HG02973 (cell line): ENCODE measurements around the gene ZP1.

Experiments used
- ATAC-seq: cut with Tn5 transposase; IDR thresholded peaks from one replicate; pipeline ENCODE4 v1.9.1; 2021; ENCODE audit warnings: moderate library complexity; ENCODE audit not compliant: unreplicated experiment

ZP1 gene

DNA sequence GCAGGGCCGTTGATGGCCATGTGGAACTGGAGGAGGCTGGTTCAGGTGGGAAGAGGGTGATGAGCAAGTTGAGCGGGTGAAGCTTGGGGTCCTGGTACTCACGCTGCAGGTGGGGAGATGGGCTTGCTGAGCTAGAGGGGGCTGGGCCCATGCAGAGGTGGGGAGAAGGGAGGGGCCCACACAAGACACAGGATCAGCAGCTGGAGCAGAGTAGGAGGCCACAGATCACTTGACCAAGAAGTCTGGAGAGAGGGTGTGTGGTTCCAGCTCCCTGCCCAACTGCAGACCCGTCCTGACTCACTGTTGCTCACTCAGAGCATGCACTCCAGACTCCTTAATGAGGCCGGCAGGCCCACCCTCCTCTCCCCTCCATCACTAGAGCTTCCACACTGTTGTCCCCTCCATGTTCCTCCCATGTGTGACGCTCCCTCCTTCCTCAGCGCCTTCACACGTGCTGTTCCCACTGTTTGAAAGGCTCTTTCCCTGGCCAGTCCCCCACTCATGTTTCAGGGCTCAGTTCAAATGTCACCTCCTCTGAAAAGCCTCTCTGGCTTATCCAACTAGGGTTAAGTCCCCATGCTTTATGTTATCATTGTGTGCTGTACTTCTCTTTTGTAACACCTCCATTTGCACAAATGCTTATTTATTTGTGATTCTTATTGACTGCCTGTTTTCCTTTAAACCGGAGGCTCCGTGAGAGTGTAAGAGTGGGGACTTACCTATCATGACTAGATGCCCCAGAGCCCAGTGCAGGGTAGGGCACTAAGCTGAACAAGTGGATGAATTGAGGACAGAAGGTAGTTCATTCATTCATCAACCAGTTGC lies 23.1 kb upstream of the ZP1 start:
- ATAC-seq = no peak

GRCh38 chr11:60844870-60845221 lies 22.5 kb upstream of the ZP1 start:
- no peak for ATAC-seq

DNA sequence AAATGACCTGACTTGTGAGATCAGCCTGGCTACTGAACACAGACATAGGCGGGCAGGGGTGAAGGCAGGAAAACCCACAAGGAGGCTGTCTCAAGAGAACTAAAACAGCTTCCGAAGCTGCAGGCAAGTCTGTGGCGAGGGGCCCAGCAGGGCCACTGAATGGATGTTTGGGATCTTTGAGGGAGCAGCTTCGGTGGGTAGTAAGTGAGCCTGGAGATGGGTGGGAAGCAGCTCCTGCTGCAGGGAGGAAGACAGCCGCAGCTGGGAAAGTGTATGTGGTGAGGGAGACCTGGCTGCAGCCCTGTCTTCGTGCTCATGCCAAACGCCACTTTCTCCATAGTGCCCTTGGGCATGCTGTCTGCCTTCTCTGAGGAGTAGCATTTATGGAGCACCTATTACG lies 22.0 kb upstream of the ZP1 start:
- ATAC-seq = no peak

- no peak for ATAC-seq
Measured at GRCh38 chr11:60847281-60847680, 20.1 kb upstream of the ZP1 start.

DNA sequence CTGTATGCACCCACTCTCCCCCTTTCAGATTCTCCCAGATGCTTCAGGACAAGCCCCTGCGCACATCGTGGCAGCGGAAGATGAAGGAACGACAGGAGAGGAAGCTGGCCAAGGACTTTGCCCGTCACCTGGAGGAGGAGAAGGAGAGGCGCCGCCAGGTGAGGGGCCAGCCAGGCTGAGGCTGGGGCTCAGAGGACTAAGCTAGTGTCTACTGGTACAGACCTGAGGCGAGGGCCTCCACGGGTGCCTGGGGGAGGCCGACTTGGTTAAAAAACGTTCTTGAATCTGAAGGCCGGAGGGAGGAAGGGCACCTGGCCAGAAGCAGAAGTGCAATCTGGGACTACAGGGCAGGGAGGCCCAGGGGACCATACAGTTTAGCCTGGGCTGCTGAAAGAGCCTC lies 19.4 kb upstream of the ZP1 start:
- ATAC-seq = no peak

DNA sequence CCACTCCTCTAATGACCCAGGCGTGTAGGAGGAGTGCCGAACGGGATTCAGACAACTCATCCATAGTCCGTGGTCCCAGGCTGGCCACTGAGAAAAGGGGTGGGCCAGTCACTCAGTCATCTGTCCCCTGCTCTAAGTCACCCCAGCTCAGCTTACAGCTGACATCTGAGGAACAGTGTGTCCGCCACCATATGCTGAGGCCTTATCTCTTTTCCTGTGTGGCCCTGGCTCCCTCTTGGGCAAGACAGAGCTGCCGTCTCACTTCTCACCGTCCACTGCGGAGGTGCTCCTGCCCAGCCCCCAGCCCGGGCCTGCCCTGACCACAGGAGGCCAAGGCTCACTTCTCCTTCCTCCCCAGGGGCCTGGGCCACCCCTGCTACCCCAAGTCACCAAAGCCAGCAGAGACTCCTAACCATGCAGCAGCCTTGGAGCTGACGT lies 18.6 kb upstream of the ZP1 start:
- no peak for ATAC-seq

DNA sequence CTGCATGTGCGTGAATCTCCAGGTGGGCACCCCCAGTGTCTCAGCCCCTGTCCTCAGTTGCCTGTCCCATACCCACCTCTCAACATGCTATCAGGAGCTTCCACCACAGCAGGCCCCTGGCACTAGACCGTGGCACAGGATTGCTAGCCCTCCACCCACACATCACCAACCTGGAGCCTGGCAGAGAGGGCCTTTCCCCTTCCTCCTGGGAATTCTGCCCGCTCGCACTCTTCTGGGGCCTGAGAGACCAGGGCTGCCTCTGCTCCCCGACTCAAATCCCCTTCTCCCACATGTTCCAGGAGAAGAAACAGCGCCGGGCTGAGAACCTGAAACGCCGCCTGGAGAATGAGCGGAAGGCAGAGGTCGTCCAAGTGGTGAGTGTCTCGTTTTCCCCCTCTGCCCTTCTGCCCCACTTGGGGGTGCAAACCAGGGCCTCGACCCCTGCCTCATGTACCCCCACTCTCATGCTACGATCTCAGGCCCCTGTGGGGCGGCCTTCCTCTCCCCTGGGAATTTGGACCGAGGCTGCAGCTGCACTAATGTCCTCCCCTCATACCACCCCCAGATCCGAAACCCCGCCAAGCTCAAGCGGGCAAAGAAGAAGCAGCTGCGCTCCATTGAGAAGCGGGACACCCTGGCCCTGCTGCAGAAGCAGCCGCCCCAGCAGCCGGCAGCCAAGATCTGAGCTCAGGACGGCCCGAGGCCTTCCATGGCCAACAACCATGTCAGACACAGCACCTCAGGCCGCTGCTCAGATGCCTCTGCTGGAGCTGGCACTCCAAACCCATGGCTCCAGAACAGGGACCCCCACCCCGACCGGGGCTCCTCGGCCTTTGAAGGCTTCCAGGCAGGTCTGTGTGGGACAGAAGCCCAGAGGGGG lies 17.5 kb upstream of the ZP1 start:
- no peak for ATAC-seq

DNA sequence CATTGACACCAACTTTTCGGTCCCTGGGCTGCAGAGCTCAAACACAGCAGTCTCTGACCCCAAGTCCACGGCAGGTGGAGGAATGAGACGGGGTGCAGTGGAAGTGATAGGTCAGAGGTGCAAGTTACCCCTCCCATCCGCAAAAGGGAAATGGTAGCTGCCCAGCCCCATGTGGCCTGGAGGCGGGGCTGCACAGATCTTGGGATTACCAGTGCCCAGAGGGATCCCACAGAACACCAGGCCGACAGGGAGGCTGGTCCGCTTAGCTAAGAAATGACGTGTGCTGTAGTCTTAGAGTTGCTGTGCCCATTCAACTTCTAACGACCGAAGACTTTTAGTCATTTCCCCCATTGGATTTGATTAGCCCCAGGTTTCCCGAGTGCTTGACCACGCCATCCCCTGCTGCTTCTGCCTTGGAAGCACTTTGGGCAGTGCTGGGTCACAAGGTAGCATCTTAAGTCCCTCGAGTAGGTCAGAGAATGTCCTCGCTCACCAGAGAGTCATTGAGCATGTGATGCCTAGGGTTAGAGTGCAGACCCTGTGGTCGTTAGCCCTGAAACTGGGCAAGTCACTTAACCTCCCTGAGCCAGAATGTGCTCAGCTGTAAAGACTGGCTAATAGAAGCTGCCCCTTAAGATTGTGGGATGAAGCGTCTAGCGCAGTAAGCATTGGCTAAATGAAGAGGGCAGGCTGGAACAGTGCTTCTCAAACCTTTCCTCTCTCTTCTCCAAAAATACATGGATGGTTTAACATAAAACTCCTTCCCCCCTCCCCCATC lies 15.8 kb upstream of the ZP1 start:
- ATAC-seq = no peak

DNA sequence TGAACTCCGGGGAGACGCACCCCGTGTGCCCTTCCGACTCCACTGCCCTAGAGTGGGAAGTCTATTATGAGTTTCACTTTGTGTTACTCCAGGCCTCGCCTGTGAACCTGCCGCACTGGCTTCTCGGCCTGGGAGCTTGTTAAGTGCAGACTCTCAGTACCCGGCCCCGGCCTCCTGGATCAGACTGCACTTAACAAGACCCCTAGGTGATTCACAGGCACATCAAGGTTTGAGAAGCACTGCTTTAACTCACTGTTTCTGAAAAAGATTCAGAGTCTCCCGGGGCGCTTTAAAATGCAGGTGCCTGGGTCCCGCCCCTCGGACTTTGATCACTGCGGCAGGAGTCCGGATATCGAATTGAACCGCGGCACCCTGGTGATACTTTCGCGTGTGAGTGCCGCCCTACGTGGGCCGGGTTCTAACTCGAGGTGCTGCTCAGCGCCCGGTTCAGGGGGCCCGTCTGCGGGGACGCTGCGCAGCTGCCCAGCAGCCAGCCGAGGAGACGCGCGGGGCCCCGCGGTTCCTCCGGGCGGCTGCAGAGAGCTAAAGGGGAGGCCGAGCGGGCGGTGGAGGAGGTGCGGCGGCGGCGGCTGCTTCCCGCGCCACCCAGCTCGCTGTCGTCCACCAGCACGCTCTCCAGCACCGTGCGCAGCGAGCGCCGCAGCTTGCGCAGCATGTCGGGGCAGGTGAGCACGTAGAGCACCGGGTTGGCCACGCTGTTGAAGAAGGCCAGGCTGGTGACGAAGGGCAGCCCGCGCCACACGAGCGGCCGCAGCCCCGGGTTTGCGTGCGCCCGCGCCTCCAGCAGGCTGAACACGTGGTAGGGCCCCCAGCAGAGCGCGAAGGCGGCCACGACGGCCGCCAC lies 15.0 kb upstream of the ZP1 start:
- no peak for ATAC-seq

GRCh38 chr11:60852982-60853950 lies 14.1 kb upstream of the ZP1 start:
- no peak for ATAC-seq

GRCh38 chr11:60854140-60854846 lies 13.0 kb upstream of the ZP1 start:
- ATAC-seq = no peak

DNA sequence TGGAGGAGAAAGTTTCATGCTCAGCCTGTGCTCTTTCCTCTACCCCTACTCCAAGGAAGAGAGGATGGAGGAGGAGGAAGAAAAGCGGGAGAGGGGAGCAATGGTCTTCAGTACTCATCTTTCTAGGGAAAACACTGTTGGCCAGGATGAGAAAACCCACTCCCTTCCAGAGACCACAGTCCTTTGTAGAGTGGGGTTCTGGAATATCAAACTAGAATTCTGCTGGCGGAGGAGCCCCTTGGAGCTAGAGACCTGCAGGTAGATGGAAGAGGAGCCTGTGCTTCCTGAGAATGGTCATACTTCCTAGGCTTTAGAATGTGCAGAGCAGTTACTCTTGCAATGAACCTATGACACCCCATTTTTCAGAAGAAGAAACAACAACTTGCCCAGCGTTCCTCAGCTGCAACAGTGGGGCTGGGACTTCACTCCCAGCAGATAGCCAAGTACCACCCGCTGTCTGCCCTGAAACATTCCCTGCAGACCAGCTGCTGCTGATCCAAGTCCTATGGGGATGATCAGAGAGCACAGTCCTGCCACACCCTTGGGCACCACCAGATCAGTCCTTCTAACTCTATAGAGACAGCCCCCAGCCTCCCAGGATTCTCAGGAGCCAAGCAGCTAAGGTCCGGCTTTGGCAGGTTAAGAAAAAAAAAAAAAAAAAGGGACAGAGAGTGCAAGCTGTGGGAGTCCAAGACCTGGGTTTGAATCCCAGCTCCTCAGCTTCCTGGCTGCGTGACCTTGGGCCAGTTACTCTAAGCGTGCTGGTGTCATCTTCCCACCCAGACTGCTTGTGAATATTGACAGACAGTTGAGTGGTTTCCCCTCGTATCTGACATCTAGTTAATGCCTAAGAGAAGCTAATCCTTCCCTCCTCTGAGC lies 12.3 kb upstream of the ZP1 start:
- no peak for ATAC-seq

GRCh38 chr11:60855726-60856633 lies 11.4 kb upstream of the ZP1 start, which contains the start of gene PTGDR2:
Gene PTGDR2, minus strand, starts transcription at chr11:60855950. Its CDS starts 2,228 bp downstream, at chr11:60853722.
- ATAC-seq = no peak

DNA sequence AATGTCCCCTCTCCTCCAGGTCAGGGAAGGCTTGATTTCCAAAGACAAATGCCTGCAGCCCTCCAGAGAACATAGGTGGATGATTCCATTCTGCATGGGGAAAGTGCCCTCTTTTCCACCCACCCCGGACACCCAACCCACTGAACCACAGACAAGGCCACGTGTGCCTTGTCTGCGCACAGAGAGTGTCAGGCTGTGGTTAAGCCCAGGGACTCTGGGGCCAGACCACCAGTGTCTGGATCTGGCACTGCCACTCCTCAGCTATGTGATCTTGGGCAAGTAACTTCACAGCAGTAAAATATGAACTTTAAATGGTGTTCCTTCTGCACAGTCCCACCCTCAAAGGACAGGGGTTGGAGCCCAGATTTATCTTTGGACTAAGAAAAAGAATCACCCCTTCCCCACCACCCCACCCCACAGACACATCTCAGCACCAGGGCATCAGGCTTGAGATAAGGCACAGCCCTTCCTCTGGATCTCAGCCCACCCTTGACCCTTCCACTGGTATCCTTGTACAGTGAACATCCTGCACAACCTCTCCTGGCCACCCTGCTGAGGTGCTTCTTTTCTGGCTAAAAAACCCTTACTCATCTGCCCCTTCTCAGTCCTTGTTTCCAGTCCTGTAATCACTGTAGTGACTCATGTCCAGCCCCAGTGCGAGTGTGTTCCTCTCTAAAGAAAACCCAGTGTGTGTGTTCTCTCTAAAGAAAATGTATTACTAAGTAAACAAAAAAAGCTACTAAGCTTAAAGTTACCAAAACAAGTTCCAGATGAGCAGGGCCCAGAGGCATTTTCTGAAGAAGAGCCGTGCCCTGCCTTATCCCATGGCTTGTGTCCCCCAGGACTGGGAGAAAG lies 9.7 kb upstream of the ZP1 start:
- no peak for ATAC-seq

GRCh38 chr11:60858236-60858635 lies 9.1 kb upstream of the ZP1 start:
- no peak for ATAC-seq
